GM12865 (cell line): Measurements from ENCODE around the gene IGFL3.

Experiments used
- DNase-seq: peaks from one replicate; pipeline ENCODE4 v3.0.0; 2010; ENCODE audit warnings: low read depth
- H3K4me3 ChIP-seq: 2 replicates; pipeline ENCODE4 v1.5.1; 2011; ENCODE audit warnings: mild to moderate bottlenecking, low read depth, low read length, control low read depth
- TF ChIP-seq, protein P1 (sequence below): IDR thresholded peaks from 2 replicates; pipeline ENCODE4 v1.5.1; 2011; ENCODE audit warnings: low read length, control low read depth, low read depth, inconsistent platforms; ENCODE audit not compliant: insufficient read depth; ENCODE audit errors: missing control alignments

IGFL3 gene

DNA sequence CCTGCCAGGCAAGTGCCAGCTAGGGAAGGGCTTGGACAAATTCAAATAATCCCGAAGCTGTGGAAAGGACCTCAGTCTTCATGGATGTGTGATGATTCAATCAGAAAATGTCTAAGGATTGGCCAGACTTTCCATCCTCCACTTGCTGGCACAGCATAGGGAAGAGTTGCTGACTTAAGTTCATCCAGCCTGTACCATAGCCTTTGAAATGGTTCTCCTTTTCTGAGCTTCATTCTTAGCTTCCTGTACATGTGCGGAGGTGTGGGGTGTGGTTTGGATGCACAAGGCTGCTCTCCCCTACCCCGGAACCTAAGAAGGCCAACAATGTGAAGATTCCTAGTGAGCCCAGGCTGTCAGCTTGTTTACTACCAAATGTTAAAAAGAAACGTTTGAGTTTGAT lies 959 bp upstream of the IGFL3 start:
- no peak overlapping the region for H3K4me3 ChIP-seq
- TF ChIP-seq, protein P1, sequence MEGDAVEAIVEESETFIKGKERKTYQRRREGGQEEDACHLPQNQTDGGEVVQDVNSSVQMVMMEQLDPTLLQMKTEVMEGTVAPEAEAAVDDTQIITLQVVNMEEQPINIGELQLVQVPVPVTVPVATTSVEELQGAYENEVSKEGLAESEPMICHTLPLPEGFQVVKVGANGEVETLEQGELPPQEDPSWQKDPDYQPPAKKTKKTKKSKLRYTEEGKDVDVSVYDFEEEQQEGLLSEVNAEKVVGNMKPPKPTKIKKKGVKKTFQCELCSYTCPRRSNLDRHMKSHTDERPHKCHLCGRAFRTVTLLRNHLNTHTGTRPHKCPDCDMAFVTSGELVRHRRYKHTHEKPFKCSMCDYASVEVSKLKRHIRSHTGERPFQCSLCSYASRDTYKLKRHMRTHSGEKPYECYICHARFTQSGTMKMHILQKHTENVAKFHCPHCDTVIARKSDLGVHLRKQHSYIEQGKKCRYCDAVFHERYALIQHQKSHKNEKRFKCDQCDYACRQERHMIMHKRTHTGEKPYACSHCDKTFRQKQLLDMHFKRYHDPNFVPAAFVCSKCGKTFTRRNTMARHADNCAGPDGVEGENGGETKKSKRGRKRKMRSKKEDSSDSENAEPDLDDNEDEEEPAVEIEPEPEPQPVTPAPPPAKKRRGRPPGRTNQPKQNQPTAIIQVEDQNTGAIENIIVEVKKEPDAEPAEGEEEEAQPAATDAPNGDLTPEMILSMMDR: no peak
- DNase-seq: no peak

DNA sequence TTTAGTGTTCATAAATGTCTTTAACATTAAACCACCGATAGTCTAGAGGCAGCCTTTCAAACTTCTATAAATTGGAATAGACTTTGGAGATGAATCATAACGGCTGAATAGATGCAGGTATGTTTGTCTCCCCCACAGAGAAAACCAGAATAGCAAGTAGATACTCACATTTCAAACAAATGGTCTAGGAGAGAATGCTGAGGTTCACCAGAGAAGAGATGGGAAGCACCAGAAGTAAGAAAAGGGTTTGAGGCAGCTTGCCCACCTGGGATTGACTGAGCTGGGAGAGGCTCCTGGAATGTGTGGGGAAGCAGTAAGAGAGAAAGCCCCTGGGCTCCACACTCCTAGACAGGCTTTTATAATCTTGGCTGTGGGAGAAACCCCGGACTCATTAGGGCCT lies 6.4 kb downstream of the IGFL3 start:
- no peak overlapping the region for H3K4me3 ChIP-seq
- no peak for DNase-seq
- TF ChIP-seq, protein P1: no peak

DNA sequence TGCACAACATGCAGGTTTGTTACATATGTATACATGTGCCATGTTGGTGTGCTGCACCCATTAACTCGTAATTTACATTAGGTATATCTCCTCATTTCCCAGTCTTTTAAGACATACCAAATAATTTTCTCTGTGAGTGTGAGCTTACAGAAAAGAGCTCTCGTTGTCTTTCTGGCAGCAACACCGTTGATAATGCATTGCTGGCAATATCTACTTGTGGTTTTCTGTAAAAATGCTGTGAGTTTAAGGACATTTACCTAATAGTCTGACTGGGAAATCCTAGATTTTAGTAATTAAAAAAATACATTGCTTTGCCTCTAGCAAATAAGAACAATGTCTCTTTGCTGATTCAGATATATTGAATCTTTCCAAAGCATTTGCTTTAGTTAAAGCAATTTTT lies 8.4 kb downstream of the IGFL3 start:
- TF ChIP-seq, protein P1: no peak
- H3K4me3 ChIP-seq: no peak overlapping the region
- no peak for DNase-seq

DNA sequence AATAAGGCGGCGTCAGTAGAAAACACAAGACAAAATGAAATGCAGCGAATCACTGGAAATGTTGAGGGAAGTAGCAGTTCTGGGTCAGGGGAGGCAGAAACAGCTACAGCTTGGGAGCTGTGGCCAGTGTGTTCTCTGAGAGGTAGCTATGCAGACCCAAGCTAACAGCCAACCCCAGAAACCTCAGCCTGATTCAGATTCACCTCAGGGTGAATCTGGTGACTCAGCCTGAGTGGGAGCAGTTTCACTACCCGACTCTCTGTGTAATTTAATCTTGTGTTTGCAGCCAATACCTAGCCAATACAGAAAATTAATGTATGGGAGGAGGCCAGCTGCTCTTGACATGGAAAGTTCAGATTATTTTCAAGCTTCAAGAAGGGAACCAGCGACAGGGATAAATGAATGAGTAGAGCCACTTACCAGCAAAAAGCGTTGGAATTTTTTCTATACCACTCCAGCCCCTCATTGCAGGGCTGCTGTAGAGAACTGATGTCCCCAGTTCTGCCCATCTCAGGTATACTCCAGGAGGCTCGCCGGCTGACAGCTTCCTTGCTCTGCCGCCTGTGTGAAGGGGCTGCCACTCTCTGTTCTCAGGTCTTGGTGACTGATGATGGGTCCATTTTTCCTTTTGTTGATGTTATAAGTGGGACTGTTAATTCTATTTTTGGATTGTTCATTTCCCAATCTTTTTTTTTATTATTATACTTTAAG lies 8.9 kb downstream of the IGFL3 start:
- TF ChIP-seq, protein P1: no peak
- no peak overlapping the region for H3K4me3 ChIP-seq
- peak; percentile 46 for DNase-seq

- no peak overlapping the region for H3K4me3 ChIP-seq
- TF ChIP-seq, protein P1: no peak
- DNase-seq: no peak
Observed at GRCh38 chr19:46113726-46114125, 10.8 kb downstream of the IGFL3 start.

GRCh38 chr19:46112527-46112926 lies 12.0 kb downstream of the IGFL3 start:
- no peak overlapping the region for H3K4me3 ChIP-seq
- DNase-seq: no peak
- TF ChIP-seq, protein P1: no peak

- TF ChIP-seq, protein P1: no peak
Observed at GRCh38 chr19:46111376-46111775, 13.1 kb downstream of the IGFL3 start.

More at GRCh38 chr19:46111376-46111775, 13.1 kb downstream of the IGFL3 start:
- DNase-seq: no peak
- H3K4me3 ChIP-seq: no peak overlapping the region
